Lung (tissue), 12 donors: ENCODE results near the gene TDRD9. TPM values are rescaled to one million over a fixed set of nuclear protein-coding genes. Genes with fewer than 3 reads are reported as not detected.

Source experiments
- ATAC-seq: fragments of 200-7000 bp; cut with Tn5 transposase; one replicate; pipeline ENCODE4 v1.9.1; 2020; ENCODE audit warnings: moderate number of reproducible peaks; ENCODE audit not compliant: insufficient read depth, low FRiP score
- DNase-seq, 3 donors: peaks; one replicate each; pipeline ENCODE4 v3.0.0-alpha.2; 2013 to 2017
- H3K27ac ChIP-seq, 2 donors: one replicate each; pipeline ENCODE4 v1.5.1; 2013; ENCODE audit warnings: mild to moderate bottlenecking in 2 of 2, moderate library complexity in 2 of 2, control low read depth in 1 of 2, inconsistent platforms in 1 of 2, low read depth in 1 of 2, low read length in 1 of 2
- H3K27me3 ChIP-seq, 3 donors: one replicate each; pipeline ENCODE4 v1.5.1; 2013; ENCODE audit warnings: low read length in 2 of 3; ENCODE audit not compliant: control insufficient read depth in 3 of 3, insufficient read depth in 3 of 3
- H3K36me3 ChIP-seq, 4 donors: one replicate each; pipeline ENCODE4 v1.5.1; 2013; ENCODE audit warnings: low read length in 4 of 4, mild to moderate bottlenecking in 1 of 4, moderate library complexity in 1 of 4; ENCODE audit not compliant: control insufficient read depth in 4 of 4, insufficient read depth in 4 of 4
- H3K4me1 ChIP-seq, 5 donors: one replicate each; pipeline ENCODE4 v1.5.1; 2013; ENCODE audit warnings: low read length in 5 of 5, mild to moderate bottlenecking in 2 of 5, moderate library complexity in 1 of 5; ENCODE audit not compliant: control insufficient read depth in 5 of 5, insufficient read depth in 5 of 5
- H3K4me3 ChIP-seq: one replicate; pipeline ENCODE4 v1.5.1; 2013; ENCODE audit warnings: mild to moderate bottlenecking, control low read depth, moderate library complexity
- H3K9ac ChIP-seq, 2 donors: one replicate each; pipeline ENCODE4 v1.5.1; 2013; ENCODE audit warnings: low read length in 2 of 2, control low read depth in 1 of 2; ENCODE audit not compliant: insufficient read depth in 1 of 2
- H3K9me3 ChIP-seq, 4 donors: one replicate each; pipeline ENCODE4 v1.5.1; 2013; ENCODE audit warnings: low read length in 3 of 4, mild to moderate bottlenecking in 1 of 4, moderate library complexity in 1 of 4; ENCODE audit not compliant: control insufficient read depth in 4 of 4, insufficient read depth in 3 of 4
- CTCF ChIP-seq: IDR thresholded peaks from 2 replicates; pipeline ENCODE4 v1.5.1; 2012; ENCODE audit warnings: mild to moderate bottlenecking; ENCODE audit errors: control extremely low read depth, extremely low read depth
- WGBS, 2 donors: extraction: QIAGEN DNeasy Blood & Tissue Kit; methylation state at CpG; one replicate each; pipeline ENCODE4 v1.1.7; 2013; 5-methylcytosine and 5-hydroxymethylcytosine counted together
- polyA plus RNA-seq, 2 donors: library from polyadenylated mRNA; stranded (reverse); fragments of 200-250 nt; gene quantifications; one replicate each; pipeline ENCODE4 v1.2.1, GENCODE V29; 2013
- total RNA-seq, 2 donors: library from RNA; depleted of rRNA in 1 of 2; stranded (reverse); fragments of >200 nt in 1 of 2; gene quantifications; one replicate each; pipeline ENCODE4 v1.2.1, GENCODE V29; 2014 to 2021
- donor health status: control.
- donor health status: control.
- donor health status: Bipolar disorder and iron deficiency.
- donor health status: healthy.
- donor health status: DM: yes; HTN: yes; CAD: no.

Gene TDRD9
- total and polyA plus RNA-seq, 4 donors = 2.3 to 8.6 (median 5.3) TPM

DNA sequence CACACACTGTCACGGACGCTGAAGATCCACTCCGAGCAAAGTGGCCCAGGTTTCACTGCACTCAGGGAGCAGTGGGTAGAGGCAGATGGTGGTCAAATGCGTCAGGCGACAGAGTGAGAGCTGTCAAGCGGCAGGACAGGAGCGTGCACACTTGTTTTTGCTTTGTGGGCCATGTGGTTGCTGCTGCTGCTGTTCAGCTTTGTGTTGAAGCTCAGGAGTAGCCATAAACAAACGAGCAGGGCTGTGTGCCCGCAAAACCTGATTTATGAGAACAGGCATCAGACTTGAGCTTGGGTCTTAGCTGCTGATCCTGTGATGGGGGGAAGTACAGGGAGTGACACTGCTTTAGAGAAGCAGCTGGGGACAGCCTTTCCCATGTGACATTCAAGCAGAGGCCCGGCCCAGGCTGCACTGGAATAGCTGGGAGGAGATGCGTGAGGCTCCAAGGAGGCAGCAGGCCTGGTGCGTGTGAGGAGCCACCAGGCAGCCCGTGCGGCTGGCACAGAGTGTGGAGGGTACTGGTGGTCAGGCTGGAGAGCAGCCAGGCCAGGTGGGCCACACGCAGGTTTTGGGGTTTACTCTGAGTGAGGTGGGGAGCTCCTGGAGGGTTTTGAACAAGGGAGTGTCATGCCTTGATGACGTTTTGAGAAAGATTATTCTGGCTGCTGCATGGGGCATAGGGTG, 126.1 kb downstream of the TDRD9 start:
- WGBS, 2 donors = 82 to 86% methylated on average over 16 of the region's 16 CpGs
- no peak overlapping the region for H3K4me3 ChIP-seq
- H3K9me3 ChIP-seq = peaks cover 0 to 7% (median 0%) of the 10 kb centered on the region in 4 donors
- H3K36me3 ChIP-seq = no peaks in the 10 kb centered on the region
- H3K27ac ChIP-seq = no peak overlapping the region
- ATAC-seq (no peak), DNase-seq (no peak)
- no peak overlapping the region for H3K9ac ChIP-seq
- H3K27me3 ChIP-seq = peaks cover 0 to 3% (median 0%) of the 10 kb centered on the region in 3 donors
- TF ChIP-seq CTCF = no peak
- H3K4me1 ChIP-seq = peaks cover 0 to 4% (median 0%) of the 10 kb centered on the region in 5 donors

DNA sequence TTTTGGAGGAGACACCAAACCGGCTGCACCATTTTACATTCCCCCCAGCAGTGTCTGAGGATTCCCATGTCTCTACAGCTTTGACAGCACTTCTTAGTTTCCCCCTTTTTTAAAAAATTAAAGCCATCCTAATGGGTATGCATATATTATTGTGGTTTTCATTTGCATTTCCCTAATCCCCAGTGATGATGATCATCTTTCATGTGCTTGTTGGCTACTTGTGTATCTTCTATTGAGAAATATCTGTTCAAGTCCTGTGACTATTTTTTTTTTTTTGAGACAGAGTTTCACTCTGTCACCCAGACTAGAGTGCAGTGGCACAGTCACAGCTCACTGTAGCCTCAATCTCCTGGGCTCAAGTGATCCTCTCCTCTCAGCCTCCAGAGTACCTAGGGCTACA, 134.0 kb downstream of the TDRD9 start:
- TF ChIP-seq CTCF = no peak
- no peak overlapping the region for H3K4me3 ChIP-seq
- H3K9ac ChIP-seq = no peak overlapping the region
- ATAC-seq = no peak
- no peak for DNase-seq
- H3K27ac ChIP-seq = no peak overlapping the region
- H3K36me3 ChIP-seq = no peaks in the 10 kb centered on the region
- H3K27me3 ChIP-seq = peaks cover 0 to 4% (median 0%) of the 10 kb centered on the region in 3 donors
- H3K9me3 ChIP-seq = peaks cover 0 to 8% (median 0%) of the 10 kb centered on the region in 4 donors
- WGBS, 2 donors = 89 to 90% methylated on average over 1 of the region's 1 CpG
- H3K4me1 ChIP-seq = no peaks in the 10 kb centered on the region

DNA sequence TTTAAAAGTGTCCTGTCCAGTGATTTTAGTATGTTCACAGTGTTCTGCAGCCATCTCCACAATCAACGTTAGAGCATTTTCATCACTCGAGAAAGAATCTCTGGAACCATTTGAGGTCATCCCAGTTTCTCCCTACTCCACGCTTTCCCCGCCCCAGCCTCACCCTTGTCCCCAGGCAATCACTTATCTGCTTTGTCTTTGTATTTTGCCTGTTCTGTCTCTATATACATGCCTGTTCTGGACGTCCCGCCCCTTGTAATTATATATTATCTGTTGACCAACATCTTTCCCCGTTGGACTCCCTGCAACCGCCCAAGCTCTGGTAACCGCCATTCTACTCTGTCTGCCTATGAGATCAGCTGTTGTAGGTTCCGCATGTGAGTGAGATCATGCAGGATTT, 135.7 kb downstream of the TDRD9 start:
- Histone ChIP-seq H3K27me3 (peaks cover 0 to 4% (median 0%) of the 10 kb centered on the region in 3 donors), H3K27ac (no peak overlapping the region), H3K9ac (no peak overlapping the region), H3K36me3 (no peaks in the 10 kb centered on the region), H3K4me1 (no peaks in the 10 kb centered on the region), H3K9me3 (peaks cover 0 to 10% (median 0%) of the 10 kb centered on the region in 4 donors), H3K4me3 (no peak overlapping the region)
- TF ChIP-seq CTCF = no peak
- no peak for ATAC-seq
- no peak for DNase-seq
- 81 to 91% methylated on average over 10 of the region's 10 CpGs for WGBS, 2 donors
